Progenitor cell of endocrine pancreas (in vitro differentiated cells): ENCODE results near the gene MCTP1. TPM values are rescaled to one million over a fixed set of nuclear protein-coding genes. Genes with fewer than 3 reads are reported as not detected.

Experiments used
- DNase-seq: peaks from one replicate; pipeline ENCODE4 v3.0.0; 2021; ENCODE audit warnings: low spot score; ENCODE audit not compliant: unreplicated experiment
- H3K27ac Mint-ChIP-seq: 2 replicates; pipeline ENCODE4 v1.8.0; 2021; ENCODE audit warnings: mild to moderate bottlenecking, moderate library complexity, mixed read lengths
- H3K27me3 Mint-ChIP-seq: 2 replicates; pipeline ENCODE4 v1.8.0; 2021; ENCODE audit warnings: mixed read lengths
- H3K36me3 Mint-ChIP-seq: 2 replicates; pipeline ENCODE4 v1.8.0; 2022; ENCODE audit warnings: mixed read lengths; ENCODE audit not compliant: insufficient read depth
- H3K4me1 Mint-ChIP-seq: 2 replicates; pipeline ENCODE4 v1.8.0; 2021; ENCODE audit warnings: low read depth, mixed read lengths
- H3K4me3 Mint-ChIP-seq: 2 replicates; pipeline ENCODE4 v1.8.0; 2021; ENCODE audit warnings: low read depth, mild to moderate bottlenecking, moderate library complexity, mixed read lengths
- H3K9me3 Mint-ChIP-seq: 2 replicates; pipeline ENCODE4 v1.8.0; 2021; ENCODE audit warnings: low read depth, mixed read lengths
- total RNA-seq: library from RNA; stranded (reverse); gene quantifications from 2 replicates; pipeline ENCODE4 v1.2.1, GENCODE V29; 2021
- TF ChIP-seq, protein P1 (sequence below): fragments of 200-600 bp; sonication (generic); IDR thresholded peaks from one replicate; pipeline ENCODE4 v1.5.0; 2021; ENCODE audit warnings: antibody characterized with exemption, mild to moderate bottlenecking; ENCODE audit not compliant: unreplicated experiment

The MCTP1 gene
- total RNA-seq, 1 donor from 2014 or later, result 1.7 TPM

DNA sequence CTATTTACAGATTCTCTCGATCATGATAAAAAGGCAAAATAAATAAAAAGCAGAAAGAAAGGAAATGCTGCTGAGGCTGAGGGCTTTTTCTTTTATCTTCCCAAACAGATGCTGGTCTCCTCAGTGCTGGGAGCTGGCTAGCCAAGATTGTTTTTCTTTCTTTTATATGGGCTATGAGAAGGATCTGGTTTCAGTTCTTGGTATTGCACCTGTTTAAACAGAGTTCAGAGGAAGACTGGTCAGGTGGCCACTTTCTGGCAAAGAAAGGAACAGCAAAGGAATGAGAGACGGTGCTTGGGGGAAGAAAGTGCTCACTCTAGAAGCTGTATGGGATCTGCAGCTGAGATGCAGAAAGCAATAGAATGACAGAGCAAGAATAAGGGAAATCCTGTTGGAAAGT lies 577.5 kb downstream of the MCTP1 start:
- Mint-ChIP-seq H3K9me3 (no peaks in the 10 kb centered on the region), H3K36me3 (peaks cover 9% of the 10 kb centered on the region), H3K27ac (peak overlapping the region; percentile 92), H3K4me3 (peak overlapping the region; percentile 18), H3K4me1 (peaks cover 38% of the 10 kb centered on the region), H3K27me3 (no peaks in the 10 kb centered on the region)
- TF ChIP-seq, protein P1, sequence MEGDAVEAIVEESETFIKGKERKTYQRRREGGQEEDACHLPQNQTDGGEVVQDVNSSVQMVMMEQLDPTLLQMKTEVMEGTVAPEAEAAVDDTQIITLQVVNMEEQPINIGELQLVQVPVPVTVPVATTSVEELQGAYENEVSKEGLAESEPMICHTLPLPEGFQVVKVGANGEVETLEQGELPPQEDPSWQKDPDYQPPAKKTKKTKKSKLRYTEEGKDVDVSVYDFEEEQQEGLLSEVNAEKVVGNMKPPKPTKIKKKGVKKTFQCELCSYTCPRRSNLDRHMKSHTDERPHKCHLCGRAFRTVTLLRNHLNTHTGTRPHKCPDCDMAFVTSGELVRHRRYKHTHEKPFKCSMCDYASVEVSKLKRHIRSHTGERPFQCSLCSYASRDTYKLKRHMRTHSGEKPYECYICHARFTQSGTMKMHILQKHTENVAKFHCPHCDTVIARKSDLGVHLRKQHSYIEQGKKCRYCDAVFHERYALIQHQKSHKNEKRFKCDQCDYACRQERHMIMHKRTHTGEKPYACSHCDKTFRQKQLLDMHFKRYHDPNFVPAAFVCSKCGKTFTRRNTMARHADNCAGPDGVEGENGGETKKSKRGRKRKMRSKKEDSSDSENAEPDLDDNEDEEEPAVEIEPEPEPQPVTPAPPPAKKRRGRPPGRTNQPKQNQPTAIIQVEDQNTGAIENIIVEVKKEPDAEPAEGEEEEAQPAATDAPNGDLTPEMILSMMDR, result no peak
- no peak for DNase-seq

DNA sequence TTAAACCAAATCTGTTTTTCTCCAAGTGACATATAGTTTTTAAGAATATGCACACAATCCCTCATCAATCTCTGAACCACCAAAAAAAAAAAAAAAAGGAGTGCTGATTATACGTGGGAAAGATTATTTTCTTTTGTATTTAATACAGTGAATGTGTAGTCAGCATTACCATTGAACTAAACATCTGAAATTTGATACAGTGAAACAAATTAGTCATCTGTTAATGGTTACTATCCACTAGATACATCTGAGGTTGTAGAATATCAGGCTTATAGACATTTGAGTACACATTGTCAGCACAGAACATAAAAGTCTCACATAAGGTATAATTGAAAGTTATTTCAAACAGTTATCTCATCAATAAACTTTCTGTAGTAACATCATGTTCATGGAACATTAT lies 579.5 kb downstream of the MCTP1 start:
- Mint-ChIP-seq H3K36me3 (peaks cover 13% of the 10 kb centered on the region), H3K4me3 (no peak overlapping the region), H3K27ac (peak overlapping the region; percentile 67), H3K9me3 (no peaks in the 10 kb centered on the region), H3K27me3 (no peaks in the 10 kb centered on the region), H3K4me1 (peaks cover 41% of the 10 kb centered on the region)
- no peak for DNase-seq
- TF ChIP-seq, protein P1, result no peak

DNA sequence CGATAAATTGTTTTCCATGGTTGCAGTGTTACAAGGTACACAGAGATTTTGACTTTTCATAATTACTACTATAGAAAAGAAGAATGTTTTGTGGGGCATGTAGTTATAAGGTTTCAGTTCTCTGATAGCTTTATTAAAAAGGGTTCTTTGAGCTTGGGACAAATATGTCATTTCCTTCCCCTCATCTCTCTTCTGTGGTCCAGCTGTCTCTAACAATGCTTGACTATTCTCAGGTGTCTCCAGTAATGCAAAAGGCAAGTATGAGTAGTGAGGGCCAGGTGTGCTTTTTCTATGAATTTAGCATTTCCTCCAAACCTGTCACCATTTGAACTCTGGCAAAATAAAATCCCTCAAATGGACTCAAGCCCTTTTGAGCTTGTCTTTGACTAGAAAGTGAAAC lies 582.2 kb downstream of the MCTP1 start:
- Mint-ChIP-seq H3K9me3 (no peaks in the 10 kb centered on the region), H3K27me3 (no peaks in the 10 kb centered on the region), H3K4me1 (peaks cover 44% of the 10 kb centered on the region), H3K36me3 (peaks cover 13% of the 10 kb centered on the region), H3K27ac (no peak overlapping the region), H3K4me3 (no peak overlapping the region)
- DNase-seq, result no peak
- TF ChIP-seq, protein P1, result no peak

DNA sequence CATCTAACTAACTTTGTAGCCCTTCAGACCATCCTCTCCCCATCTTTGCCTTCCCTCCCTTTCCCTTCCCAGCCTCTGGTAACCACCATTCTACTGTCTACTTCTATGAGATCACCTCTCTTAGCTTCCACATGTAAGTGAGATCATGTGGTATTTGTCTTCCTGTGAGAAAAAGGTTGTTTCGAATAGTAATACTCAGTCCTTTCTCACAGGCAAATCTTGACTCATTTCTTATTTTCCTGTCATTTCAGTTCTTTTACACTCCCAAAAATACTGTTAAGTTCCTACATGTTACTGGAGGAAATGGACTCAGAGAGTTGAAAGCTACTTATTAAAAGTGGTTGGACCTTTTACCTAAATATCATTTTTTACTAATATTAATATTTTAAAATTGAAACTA lies 584.3 kb downstream of the MCTP1 start:
- H3K4me1 Mint-ChIP-seq, result peaks cover 32% of the 10 kb centered on the region
- H3K4me3 Mint-ChIP-seq, result no peak overlapping the region
- H3K9me3 Mint-ChIP-seq, result no peaks in the 10 kb centered on the region
- no peak for DNase-seq
- TF ChIP-seq, protein P1, result no peak
- H3K27ac Mint-ChIP-seq, result no peak overlapping the region
- no peaks in the 10 kb centered on the region for H3K27me3 Mint-ChIP-seq
- peaks cover 13% of the 10 kb centered on the region for H3K36me3 Mint-ChIP-seq

DNA sequence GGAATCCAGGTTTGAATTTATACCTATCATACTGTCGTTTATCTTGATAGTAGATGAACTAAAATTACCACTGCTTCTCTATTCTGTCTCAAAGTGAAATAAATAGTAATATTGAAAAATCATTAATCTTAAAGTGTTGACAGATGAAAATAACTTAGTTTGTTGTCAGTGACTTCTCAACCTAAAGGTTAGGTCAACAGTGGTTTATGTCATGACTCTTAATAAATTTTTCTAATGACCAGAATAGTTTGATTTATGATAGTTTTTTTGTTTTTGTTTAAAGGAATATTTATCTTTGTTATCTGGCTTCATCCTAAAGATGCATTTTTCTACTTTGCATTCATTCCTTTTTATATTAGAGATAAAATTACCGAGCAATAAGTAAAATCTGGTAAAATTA lies 585.3 kb downstream of the MCTP1 start:
- Mint-ChIP-seq H3K36me3 (peaks cover 13% of the 10 kb centered on the region), H3K27ac (no peak overlapping the region), H3K4me3 (no peak overlapping the region), H3K27me3 (no peaks in the 10 kb centered on the region), H3K9me3 (no peaks in the 10 kb centered on the region), H3K4me1 (peaks cover 24% of the 10 kb centered on the region)
- TF ChIP-seq, protein P1, result no peak
- no peak for DNase-seq
